HL-60 (cell line): ENCODE measurements around the gene CMYA5.

Experiments
- DNase-seq, 2 experiments: peaks; one replicate each; pipeline ENCODE4 v3.0.0-alpha.2; 2010 to 2020; ENCODE audit warnings: low read depth in 1 of 2, low spot score in 1 of 2
- H3K27ac ChIP-seq: fragments of 250-450 bp; sonication (Bioruptor Pico); replicated peaks from 2 replicates; pipeline ENCODE4 v1.5.1; 2020; ENCODE audit warnings: mild to moderate bottlenecking, moderate library complexity
- H3K27me3 ChIP-seq: fragments of 250-450 bp; sonication (Bioruptor Pico); 2 replicates; pipeline ENCODE4 v1.5.1; 2021; ENCODE audit warnings: mild to moderate bottlenecking, moderate library complexity; ENCODE audit not compliant: insufficient read depth, poor library complexity, severe bottlenecking
- H3K4me3 ChIP-seq: replicated peaks from 2 replicates; pipeline ENCODE4 v1.5.1; 2011; ENCODE audit warnings: mild to moderate bottlenecking, control low read depth, low read length; ENCODE audit not compliant: insufficient read depth
- CTCF ChIP-seq: IDR thresholded peaks from one replicate; pipeline ENCODE4 v1.5.1; 2011; ENCODE audit warnings: low read length, control low read depth, inconsistent platforms; ENCODE audit not compliant: insufficient read depth
- GABPA ChIP-seq: IDR thresholded peaks from 2 replicates; pipeline ENCODE4 v1.6.1; 2012; ENCODE audit warnings: low read depth
- POLR2AphosphoS5 ChIP-seq: IDR thresholded peaks from 2 replicates; pipeline ENCODE4 v1.6.1; 2012; ENCODE audit warnings: low read depth
- REST ChIP-seq: IDR thresholded peaks from 2 replicates; pipeline ENCODE4 v1.6.1; 2012; ENCODE audit warnings: low read depth; ENCODE audit not compliant: insufficient replicate concordance
- SPI1 ChIP-seq: IDR thresholded peaks from 2 replicates; pipeline ENCODE4 v1.6.1; 2012; ENCODE audit warnings: low read depth, mild to moderate bottlenecking, borderline replicate concordance

CMYA5 gene

GRCh38 chr5:79824444-79824843, 134.8 kb downstream of the CMYA5 start:
- TF ChIP-seq CTCF (no peak), SPI1 (no peak), GABPA (no peak), REST (no peak), POLR2AphosphoS5 (no peak)
- Histone ChIP-seq H3K27me3 (no peaks in the 10 kb centered on the region), H3K4me3 (no peak overlapping the region), H3K27ac (no peak overlapping the region)
- no peak for DNase-seq

GRCh38 chr5:79825802-79826201, 136.2 kb downstream of the CMYA5 start:
- no peak for DNase-seq
- no peak for TF ChIP-seq SPI1
- no peak for TF ChIP-seq GABPA
- no peak for TF ChIP-seq REST
- no peak for TF ChIP-seq CTCF
- no peak for TF ChIP-seq POLR2AphosphoS5
- Histone ChIP-seq H3K4me3 (no peak overlapping the region), H3K27me3 (no peaks in the 10 kb centered on the region), H3K27ac (no peak overlapping the region)

GRCh38 chr5:79827159-79827629, 137.6 kb downstream of the CMYA5 start:
- Histone ChIP-seq H3K4me3 (no peak overlapping the region), H3K27ac (no peak overlapping the region), H3K27me3 (no peaks in the 10 kb centered on the region)
- TF ChIP-seq SPI1 (no peak), POLR2AphosphoS5 (no peak), REST (no peak), GABPA (no peak), CTCF (no peak)
- no peak for DNase-seq
